HG02973 (cell line): ENCODE results near the gene DDX41.

Experiments
- ATAC-seq: cut with Tn5 transposase; IDR thresholded peaks from one replicate; pipeline ENCODE4 v1.9.1; 2021; ENCODE audit warnings: moderate library complexity; ENCODE audit not compliant: unreplicated experiment

Gene DDX41

DNA sequence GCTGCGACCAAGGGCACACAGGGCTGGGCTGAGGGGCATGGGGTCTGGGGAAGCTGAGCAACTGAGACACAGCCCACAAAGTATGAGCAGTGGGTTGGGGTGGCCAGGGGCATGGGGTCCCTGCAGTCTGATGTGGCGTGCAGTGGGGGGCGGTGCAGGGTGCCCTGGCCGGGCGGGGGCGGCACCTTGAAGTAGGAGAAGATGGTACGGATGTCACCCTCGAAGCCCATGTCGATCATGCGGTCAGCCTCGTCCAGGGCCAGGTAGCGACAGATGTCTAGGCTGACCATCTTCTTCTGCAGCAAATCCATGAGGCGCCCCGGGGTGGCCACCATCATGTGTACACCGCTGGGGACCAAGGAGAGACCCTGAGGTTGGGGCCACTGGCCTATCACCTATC is 3.3 kb downstream of the DDX41 start:
- no peak for ATAC-seq

DNA sequence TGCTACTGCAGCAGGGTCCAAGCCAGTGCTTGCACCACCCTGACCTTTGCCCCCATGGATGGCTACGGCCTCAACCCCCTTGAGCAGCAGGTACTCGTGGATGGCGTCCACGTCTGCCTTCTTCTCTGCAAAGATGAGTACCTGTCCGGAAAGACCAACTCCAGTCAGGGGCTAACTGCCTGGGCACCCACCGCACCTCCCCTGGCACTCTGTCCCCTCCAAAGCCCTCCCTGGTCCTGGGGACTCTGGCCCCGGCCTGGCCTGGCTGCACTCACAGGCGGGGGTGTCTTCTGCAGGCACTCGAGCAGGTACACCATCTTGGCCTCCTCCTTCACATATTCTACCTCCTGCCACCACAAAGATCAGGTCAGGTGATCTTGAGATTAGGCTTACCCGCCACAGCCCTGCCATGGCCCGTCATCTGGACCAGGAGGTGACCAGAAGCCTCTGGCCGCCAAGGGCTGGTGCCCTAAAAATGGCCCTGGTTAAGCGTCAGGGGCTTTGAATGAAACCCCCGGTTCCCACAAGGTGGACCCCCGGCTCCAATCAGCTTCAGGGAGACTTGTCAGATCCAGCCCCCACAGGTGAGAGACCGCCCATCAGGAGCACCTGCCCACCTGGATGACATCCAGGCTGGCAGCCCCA is 3.9 kb downstream of the DDX41 start:
- ATAC-seq, result no peak

DNA sequence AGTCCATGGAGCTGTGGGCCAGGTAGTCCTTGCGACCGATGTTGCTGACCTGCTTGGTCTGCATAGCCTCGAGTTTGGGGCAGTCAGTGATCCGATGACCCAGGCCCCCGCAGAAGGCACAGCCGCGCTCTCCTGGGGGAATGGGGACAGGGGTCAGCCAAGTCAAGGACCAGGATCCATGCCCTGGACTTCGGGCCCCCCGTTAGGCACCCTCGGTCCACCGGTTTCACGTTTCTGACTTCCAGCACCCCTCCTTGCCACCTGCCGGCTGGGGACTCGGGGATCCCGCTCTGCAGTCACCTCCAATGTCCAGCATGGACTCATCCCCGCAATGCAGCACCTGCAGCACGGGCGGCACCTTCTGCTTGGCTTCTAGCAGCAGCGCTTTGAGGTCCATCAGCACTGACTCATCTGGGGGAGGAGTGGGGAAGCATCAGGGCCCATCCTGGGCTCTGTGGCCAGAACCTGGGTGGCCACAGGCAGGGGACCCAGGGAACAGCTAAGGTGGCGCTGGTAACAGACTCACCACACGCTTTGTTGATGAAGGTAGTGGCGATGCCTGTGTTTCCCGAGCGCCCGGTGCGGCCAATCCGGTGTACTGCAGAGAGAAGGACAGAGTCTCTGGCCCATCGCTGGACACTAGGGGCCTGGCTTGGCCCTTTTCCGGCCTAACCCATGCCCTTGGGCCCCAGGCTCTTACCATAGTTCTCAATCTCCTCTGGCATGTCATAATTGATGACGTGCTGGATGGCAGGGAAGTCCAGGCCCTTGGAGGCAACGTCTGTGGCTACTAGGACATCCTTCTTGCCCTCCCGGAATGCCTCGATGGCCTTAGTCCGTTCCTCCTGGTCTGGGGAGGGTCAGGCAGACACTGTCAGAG is 4.7 kb downstream of the DDX41 start:
- ATAC-seq, result no peak

DNA sequence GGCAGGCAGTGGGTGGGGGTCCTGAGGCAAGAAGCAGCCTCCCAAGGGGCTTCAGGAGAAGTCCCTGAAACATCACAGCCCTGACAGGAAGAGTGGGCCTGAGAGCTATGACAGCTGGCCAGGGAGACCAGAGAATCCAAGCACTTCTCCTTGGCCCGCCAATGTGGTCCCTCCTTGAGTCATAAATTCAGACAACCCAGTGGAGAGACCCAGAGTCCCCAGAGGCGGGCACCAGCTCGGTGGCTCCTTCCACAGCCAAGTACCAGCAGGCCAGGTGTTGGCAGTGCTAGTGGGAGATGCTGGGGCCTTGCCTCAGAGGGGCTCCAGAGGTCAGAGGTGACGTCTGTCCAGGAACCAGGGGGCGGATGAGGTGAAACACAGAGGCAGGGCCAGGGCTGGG is 5.6 kb downstream of the DDX41 start:
- ATAC-seq, result no peak

DNA sequence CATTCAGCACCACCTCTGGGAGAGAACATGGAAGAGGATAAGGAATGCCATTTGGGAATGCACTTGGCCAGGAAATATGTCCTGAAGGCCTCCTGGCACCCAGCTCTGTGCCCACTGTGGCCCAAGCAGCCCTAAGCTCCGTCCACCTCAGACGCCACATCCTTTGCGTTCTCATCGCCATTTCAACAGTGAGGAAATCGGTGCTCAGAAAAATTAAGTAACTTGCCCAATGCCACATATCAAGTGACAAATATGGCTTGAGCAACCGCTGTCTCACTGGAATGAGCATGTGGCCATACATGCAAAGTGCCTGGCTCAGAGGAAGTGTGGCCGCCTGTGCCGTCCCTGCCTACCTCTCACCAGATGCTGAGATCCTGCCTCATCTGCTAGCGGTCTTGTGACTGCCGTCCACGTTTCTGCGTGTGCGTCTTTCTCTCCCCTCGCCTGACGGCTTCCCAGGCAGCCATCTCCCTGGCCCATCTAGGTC is 6.2 kb downstream of the DDX41 start:
- ATAC-seq, result no peak

DNA sequence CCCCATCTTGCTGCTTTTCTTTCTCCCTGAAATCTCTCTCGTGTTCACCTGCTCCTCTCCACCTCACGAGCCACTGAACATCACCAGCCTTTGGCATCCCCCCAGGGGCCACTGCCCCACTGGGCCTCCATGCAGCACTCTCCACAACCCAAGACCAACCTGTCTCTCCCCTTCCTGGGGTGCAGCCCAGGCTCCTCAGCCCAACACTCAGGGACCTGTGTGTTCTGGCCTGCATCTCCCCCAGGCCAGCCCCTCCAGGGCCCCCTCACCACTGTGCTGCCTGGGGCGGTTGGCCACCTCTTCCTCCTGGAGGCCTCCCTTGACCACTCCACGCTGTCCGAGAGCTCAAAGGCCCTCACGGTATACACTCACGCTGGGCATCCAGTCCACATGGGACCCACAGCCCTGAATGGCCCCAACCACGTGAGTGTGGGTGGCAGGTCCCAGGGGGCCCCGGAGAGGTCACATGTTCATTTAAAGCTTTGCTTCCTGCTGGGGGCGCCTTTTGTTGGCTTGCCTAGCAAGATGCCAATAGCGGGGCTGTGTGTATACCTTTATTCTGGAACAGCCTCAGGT is 6.7 kb downstream of the DDX41 start:
- no peak for ATAC-seq

DNA sequence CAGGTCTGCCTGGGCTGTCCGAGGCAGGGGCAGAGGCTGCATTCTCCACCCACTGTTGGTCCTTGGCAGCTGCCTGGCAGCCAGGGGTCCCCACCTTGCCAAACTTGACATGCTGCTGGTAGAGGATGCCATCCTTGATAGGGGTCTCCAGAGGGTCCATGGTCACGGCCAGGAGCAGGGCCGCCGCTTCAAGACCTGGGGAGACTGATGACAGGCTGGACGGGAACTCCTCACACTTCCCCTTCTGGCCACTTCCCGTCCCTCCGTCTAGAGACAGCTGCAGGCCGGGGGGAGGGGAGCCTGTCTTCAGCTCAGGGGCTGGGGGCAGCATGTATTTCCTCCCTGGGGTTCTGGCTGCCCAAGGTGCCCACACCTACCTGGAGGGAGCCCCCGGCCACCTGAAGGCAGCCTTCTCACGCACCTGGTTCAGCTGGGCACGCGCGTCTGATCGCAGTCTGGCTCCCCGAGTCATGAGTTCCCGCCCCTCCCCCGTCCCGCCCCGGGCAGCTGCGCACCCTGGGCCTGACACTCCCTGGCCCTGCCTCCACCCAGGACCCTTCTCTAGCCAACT is 7.3 kb downstream of the DDX41 start, which contains the start of gene DOK3:
TSS of gene DOK3 (minus strand) at position 446 of the 571 bp plus-strand sequence. CDS start at position 160, 286 bp downstream.
- ATAC-seq, result no peak

DNA sequence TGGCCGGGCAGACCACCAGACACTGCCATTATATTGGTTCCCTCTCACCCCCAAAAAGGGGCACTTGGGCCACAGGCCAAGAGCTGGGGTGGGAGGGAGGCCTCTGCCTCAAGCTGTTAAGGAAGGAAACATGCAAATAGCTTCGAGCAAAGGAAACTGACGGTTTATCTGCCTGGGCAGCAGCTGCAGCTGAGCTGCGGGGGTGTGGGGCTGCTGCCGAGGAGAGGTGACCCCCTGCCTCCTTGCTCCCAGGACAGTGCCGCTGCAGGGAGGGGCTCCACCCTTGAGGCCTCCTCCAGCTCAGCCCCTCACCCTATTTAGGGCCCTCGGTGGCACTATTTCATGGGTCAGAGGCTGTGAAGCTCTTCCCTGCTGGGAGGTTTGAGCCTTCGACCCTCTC is 7.9 kb downstream of the DDX41 start:
- ATAC-seq, result no peak

DNA sequence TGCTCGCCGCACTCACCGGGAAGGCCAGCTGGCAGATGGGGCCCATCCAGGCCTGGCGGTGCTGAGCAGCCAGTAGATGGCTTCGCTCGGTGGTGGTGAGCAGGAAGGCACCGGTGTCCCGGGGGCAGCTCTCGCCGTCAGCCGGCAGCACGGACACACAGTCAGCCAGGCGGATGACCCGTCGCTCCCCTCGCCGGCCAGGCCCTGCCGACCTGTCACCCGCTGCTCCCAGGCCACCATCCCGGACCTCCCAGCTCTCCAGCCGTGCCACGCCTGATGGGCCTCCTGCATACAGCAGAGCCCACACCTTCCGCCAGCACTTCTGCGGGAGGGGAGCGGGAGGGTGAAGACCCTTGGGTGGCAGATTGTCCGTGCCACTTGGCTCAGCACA is 8.5 kb downstream of the DDX41 start:
- no peak for ATAC-seq

DNA sequence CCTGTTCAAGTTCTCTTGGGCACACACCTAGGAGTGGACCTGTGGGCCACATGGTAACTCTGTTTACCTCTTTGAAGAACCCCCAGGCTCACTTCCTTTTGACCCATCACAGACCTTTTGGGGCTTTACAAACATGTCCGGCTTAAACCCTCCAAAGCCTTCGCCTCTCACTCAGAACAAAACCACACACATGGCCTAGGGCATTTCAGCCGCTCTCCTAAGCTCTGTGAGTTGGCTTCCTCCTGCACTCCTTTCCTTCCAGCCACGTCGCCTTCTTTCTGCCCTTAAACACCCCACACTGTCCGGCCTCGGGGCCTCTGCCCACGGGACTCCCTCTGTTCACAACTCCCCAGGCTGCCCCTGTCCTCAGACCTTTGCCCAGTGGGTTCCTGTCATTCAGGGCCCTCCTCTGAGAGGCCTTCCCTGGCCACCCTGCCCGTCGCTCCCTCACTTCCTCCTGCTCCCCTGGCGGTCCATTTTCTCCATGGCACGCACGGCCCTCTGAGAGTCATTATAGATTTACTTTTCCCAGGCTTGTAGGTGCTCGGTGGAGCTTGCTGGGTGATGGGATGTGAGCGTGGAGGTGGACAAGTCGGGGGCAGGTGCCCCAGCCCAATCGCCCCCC is 9.1 kb downstream of the DDX41 start:
- ATAC-seq, result no peak

DNA sequence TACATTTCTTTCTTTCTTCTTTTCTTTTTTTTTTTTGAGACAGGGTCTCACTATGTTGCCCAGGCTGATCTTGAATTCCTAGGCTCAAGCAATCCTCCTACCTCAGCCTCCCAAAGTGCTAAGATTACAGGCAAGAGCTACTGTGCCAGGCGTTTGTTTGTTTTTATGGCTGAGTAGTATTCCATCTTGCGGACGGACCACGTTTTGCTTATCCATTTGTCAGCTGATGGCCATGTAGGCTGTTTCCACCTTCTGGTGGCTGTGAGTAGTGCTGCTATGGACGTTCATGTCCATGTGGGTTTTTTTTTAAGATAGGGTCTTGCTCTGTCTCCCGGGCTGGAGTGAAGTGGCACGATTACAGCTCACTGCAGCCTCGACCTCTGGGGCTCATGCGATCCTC is 9.6 kb downstream of the DDX41 start:
- no peak for ATAC-seq

DNA sequence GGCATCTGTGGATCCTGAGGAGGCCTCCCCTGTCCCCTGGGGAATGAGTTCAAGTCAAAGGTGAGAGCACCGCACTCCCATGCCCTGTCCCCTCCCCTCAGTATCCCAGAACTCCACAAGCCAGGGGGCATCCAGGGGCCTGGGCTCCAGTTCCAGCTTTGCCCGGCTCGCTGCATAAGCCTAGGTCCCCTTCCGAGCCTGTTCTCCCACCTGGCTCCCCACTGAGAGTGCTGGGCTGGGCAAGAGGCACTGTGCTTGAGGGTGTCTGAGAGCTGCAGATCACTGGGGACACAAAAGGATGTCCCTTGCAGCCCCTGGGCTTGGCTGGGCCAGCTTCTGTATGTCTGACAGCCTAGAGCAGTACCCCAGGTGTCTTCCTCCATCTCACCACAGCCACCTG is 11.7 kb downstream of the DDX41 start:
- ATAC-seq, result no peak

DNA sequence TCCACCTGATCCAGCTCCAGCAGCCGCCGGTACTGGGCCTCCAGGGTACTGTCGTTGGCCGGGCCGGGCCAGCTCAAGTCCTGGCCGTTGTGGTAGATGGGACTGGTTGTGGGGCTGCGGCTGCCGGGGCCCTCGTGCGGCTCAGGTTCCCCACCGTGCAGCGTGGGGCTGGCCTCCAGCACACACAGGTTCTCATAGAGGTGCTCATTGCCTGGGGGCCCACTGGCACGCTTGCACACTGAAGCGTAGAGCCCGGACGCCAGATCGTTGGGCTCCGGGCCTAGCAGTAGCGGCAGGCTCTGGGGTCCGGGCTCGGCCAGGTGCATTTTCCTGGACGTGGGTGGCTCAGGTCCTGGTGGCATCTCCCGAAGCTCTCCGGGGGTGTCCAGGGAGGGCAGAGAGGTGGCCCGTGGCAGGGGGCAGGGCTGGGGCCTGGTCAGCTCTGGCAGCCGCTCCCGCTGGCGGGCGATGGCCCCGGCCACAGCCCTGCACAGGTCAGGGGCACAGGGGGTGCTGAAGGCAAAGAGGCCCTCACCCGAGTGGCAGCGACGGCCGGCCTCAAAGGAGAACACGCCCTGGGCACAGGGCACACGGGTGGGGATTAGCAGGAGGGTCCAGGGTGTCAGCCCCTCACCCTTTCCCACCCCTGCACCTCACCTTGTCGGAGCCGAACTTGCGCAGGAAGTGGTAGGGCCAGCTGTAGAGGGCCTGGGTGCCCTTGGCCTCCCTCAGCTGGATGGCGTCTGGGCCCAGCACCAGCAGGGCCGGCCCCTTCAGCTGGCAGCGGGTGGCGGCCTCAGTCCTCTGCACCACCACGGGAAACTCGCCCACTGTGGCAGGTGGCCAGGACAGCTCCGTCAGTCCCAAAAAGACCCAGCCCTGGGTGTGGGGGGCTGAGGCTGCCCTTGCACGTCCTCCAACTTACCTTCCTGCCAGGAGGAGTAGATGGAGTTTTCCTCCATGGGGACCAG is 12.4 kb downstream of the DDX41 start:
- ATAC-seq, result no peak

DNA sequence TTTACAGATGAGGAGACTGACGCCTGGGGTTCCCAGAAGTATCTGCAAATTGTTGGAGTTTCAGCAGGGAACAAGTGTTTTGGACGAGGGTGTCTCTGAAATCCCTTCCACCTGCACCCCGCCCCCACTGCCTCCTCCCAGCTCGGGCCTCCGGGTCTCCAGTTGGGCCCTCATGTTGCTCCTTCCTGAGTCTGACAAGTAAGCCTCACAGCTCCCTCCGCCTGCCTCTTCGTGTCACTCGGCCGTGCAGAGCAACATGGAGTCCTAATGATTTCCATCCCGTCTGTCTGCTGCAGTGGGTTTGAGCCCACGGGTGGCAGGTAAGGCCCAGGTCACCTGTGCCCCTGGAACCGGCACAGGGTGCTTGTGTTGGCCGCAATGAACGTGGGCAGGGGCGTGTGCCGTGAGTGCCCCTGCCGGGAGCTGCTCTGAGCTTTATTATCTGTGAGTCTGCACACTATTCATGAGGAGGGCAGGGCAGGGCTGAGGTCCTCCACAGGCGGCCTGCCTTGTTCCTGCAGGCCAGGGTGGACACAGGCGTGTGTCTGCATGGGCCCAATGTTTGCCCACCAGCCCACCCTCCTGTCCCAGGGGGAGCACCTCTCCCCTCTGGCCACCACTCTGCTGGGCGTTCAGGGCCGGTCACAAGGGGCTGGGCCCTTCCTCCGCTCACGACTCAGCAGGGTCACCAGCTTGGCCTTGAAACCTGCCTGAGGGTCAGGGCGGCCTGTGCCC is 13.2 kb downstream of the DDX41 start:
- no peak for ATAC-seq

DNA sequence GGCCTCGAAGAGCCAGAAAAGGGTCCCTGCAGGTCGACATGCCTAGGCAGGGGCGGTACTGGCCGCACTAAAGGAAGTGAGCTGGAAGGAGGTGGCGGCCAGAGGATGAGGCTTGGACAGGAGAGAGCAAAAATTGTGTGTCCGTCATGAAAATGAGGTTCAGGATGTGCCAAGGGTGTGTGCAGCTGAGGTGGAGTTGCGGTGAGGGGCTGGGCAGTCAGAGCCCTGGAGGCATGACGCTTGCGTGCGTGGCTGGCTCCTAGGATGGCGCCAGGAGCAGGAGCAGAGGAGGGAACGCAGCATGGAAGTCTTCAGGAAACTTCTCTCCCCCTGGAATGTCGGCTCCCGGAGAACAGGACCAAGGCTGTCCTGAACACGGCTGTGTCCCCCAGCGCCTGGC is 13.9 kb downstream of the DDX41 start:
- ATAC-seq, result no peak

DNA sequence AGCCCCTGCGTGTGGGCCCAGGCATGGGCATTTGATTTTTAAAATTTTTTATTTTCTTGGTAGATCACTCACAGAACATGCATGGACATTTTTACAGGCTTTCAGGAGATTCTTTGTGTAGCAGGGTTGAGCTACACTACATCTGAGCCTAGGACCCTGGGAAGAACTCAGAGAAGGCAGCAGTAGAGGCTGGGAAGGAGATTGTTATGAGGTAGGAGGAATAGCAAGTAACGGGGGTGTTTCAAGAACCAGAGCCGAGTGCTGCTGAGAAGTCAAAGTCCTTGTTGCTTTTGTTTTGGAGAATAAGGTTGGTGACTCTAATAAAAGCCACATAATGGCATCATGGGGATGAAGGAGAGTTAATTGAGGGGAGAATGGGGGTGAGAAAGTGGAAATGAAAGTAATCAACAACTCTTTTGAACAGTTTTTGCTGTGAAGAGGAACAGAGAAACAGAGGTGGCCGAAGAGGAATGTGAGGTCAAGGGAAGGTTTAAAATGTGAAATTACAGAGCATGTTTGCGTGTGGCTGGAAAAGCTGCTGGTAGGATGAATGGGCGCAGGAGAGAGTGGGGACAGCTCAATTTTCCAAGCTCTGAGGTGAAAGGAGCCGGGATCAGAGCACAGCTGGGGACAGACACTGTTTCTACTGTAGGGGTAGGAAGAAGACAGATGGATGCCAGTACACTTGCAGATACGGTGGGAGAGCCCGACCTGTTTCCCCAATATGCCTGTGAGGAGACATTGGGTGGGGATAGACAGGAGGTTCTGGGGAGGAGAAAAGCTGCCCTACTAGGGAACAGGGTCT is 14.7 kb downstream of the DDX41 start:
- ATAC-seq, result no peak

DNA sequence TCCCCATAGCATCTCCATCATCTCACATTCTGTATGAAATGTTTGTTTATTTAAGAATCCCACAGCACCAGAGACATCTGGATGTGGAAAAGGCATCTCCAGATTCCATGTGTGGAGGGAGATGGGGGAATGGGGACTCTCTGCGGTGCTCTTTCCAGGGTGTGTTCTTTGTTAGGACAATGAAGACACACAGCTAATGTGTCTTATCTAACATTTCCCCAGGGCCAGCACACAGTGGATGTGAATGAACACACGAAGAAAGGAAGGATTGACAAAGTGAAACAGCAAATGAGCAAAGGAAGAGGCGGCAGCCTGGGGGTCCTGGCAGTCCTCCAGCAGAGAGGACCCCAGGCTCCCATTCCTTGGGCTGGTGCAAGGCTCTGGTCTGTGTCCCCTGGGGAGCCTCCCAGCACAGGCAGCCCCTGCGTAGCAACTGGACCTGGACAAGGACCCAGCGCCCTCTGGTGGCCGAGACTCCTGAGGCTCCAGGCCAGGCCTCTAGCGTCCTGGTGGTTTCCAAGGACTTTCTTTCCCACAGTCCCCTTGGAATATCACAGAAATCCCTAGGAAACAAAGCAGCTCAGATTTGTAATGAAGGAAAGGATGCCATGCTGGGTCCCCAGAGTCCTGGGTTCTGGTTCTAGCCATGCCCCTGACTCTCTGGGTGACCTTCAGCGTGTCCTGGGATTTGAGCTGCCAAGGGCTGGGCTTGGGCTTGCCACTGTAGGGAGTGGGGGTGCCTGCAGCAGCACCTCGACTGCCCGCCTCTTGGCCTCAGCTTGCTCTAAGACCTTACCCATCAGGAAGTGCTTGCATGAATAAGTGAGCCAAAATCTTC is 15.9 kb downstream of the DDX41 start:
- ATAC-seq, result no peak

DNA sequence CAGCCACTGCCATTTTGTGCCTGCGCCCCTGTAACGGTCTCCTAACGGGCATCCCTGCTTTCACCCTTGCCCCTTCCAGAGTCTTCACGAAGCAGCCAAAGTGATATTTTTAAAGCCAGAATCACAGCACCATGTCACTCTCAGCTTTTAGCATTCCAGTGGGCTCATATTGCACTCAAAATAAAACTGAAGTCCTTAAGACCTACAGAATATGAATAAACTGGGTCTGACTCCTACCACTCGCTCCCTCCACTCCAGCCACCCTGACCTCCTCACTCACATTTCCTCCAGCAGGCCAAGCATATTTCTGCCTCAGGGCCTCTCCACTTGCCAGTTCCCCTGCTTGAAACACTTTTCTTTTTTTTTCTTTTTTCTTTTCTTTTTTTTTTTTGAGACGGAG is 16.9 kb downstream of the DDX41 start:
- no peak for ATAC-seq
